HEK293 (cell line): ENCODE results near the gene CFAP221.

Experiments
- CTCF ChIA-PET: fragments of 350-600 bp; formaldehyde crosslinking; extraction: SDS; loops from one replicate; lab custom pipeline; 2021; ENCODE audit warnings: antibody characterized with exemption; lab: Yijun Ruan, JAX
- POLR2A ChIA-PET: fragments of 300-600 bp; formaldehyde crosslinking; extraction: SDS; loops from one replicate; lab custom pipeline; 2020; ENCODE audit warnings: antibody characterized with exemption, inconsistent platforms; lab: Yijun Ruan, JAX
- H3K27ac ChIP-seq: fragments of 200-500 bp; sonication (Bioruptor generic); 2 replicates; pipeline ENCODE4 v1.5.1; 2014; ENCODE audit warnings: low read depth, low read length, control low read depth, inconsistent platforms; ENCODE audit errors: extremely low read depth
- H3K36me3 ChIP-seq, 2 experiments: fragments of 200-500 bp in 1 of 2; sonication (Bioruptor generic) in 1 of 2; 1 replicate in 1 of 2; 2 replicates in 1 of 2; pipeline ENCODE4 v1.5.1; 2014 to 2017; ENCODE audit warnings: inconsistent platforms in 2 of 2, low read length in 2 of 2; ENCODE audit not compliant: control insufficient read depth in 2 of 2, insufficient read depth in 1 of 2
- H3K4me1 ChIP-seq: fragments of 200-500 bp; sonication (Bioruptor generic); 2 replicates; pipeline ENCODE4 v1.5.1; 2014; ENCODE audit warnings: mild to moderate bottlenecking, low read length, inconsistent platforms; ENCODE audit not compliant: control insufficient read depth, insufficient read depth
- H3K4me3 ChIP-seq: 2 replicates; pipeline ENCODE4 v1.5.1; 2011; ENCODE audit warnings: low read depth, mild to moderate bottlenecking, control low read depth, low read length, moderate library complexity
- H3K9me3 ChIP-seq: fragments of 200-500 bp; sonication (Bioruptor generic); 2 replicates; pipeline ENCODE4 v1.5.1; 2014; ENCODE audit warnings: low read depth, low read length, inconsistent platforms; ENCODE audit not compliant: control insufficient read depth, insufficient read depth
- KLF1 ChIP-seq: fragments of 450-650 bp; formaldehyde crosslinking; IDR thresholded peaks from 2 replicates; pipeline ENCODE4 v1.5.1; 2016; ENCODE audit warnings: missing biosample characterization, missing genetic modification characterization
- SETDB1 ChIP-seq: IDR thresholded peaks from one replicate; pipeline ENCODE4 v1.6.1; 2017; ENCODE audit warnings: mild to moderate bottlenecking, low read length, moderate library complexity, mixed read lengths; ENCODE audit not compliant: insufficient read length
- TRIM28 ChIP-seq: IDR thresholded peaks from 2 replicates; pipeline ENCODE4 v1.6.1; 2011; ENCODE audit warnings: low read length, control low read depth, borderline replicate concordance
- ZBTB20 ChIP-seq: fragments of 450-650 bp; formaldehyde crosslinking; IDR thresholded peaks from 2 replicates; pipeline ENCODE4 v1.5.1; 2016; ENCODE audit warnings: missing biosample characterization, missing genetic modification characterization
- ZNF138 ChIP-seq: fragments of 450-650 bp; formaldehyde crosslinking; IDR thresholded peaks from 2 replicates; pipeline ENCODE4 v1.5.1; 2016; ENCODE audit warnings: missing biosample characterization, missing genetic modification characterization, borderline replicate concordance
- ZNF155 ChIP-seq: fragments of 450-650 bp; formaldehyde crosslinking; IDR thresholded peaks from 2 replicates; pipeline ENCODE4 v1.5.1; 2016; ENCODE audit warnings: missing biosample characterization, missing genetic modification characterization
- ZNF184 ChIP-seq: fragments of 450-650 bp; IDR thresholded peaks from 2 replicates; pipeline ENCODE4 v1.5.1; 2018; ENCODE audit warnings: missing biosample characterization, mild to moderate bottlenecking, missing genetic modification characterization
- ZNF24 ChIP-seq: fragments of 450-650 bp; formaldehyde crosslinking; IDR thresholded peaks from 2 replicates; pipeline ENCODE4 v1.5.1; 2016; ENCODE audit warnings: missing biosample characterization, missing genetic modification characterization
- ZNF26 ChIP-seq: fragments of 450-650 bp; formaldehyde crosslinking; IDR thresholded peaks from 2 replicates; pipeline ENCODE4 v1.5.1; 2016; ENCODE audit warnings: missing biosample characterization, missing genetic modification characterization
- ZNF280C ChIP-seq: fragments of 450-650 bp; formaldehyde crosslinking; IDR thresholded peaks from 2 replicates; pipeline ENCODE4 v1.5.1; 2016; ENCODE audit warnings: missing biosample characterization, missing genetic modification characterization
- ZNF404 ChIP-seq: fragments of 450-650 bp; formaldehyde crosslinking; IDR thresholded peaks from 2 replicates; pipeline ENCODE4 v1.5.1; 2017; ENCODE audit warnings: missing biosample characterization, missing genetic modification characterization
- ZNF510 ChIP-seq: fragments of 450-650 bp; formaldehyde crosslinking; IDR thresholded peaks from 2 replicates; pipeline ENCODE4 v1.5.1; 2018; ENCODE audit warnings: mild to moderate bottlenecking, missing genetic modification characterization, missing biosample characterization; ENCODE audit not compliant: insufficient replicate concordance
- ZNF513 ChIP-seq: fragments of 450-650 bp; IDR thresholded peaks from 2 replicates; pipeline ENCODE4 v1.5.1; 2018; ENCODE audit warnings: missing biosample characterization, missing genetic modification characterization
- ZNF514 ChIP-seq: fragments of 450-650 bp; formaldehyde crosslinking; IDR thresholded peaks from 2 replicates; pipeline ENCODE4 v1.5.1; 2016; ENCODE audit warnings: missing biosample characterization, missing genetic modification characterization
- ZNF529 ChIP-seq: fragments of 450-650 bp; formaldehyde crosslinking; IDR thresholded peaks from 2 replicates; pipeline ENCODE4 v1.5.1; 2017; ENCODE audit warnings: missing genetic modification characterization, missing biosample characterization; ENCODE audit not compliant: insufficient replicate concordance
- ZNF571 ChIP-seq: fragments of 450-650 bp; formaldehyde crosslinking; IDR thresholded peaks from 2 replicates; pipeline ENCODE4 v1.5.0; 2017; ENCODE audit warnings: missing biosample characterization, missing genetic modification characterization
- ZNF664 ChIP-seq: fragments of 450-650 bp; formaldehyde crosslinking; IDR thresholded peaks from 2 replicates; pipeline ENCODE4 v1.5.1; 2016; ENCODE audit warnings: missing biosample characterization, missing genetic modification characterization
- ZNF670 ChIP-seq: fragments of 450-650 bp; formaldehyde crosslinking; IDR thresholded peaks from 2 replicates; pipeline ENCODE4 v1.5.1; 2016; ENCODE audit warnings: missing biosample characterization, missing genetic modification characterization, low read depth
- ZNF747 ChIP-seq: fragments of 450-650 bp; formaldehyde crosslinking; IDR thresholded peaks from 2 replicates; pipeline ENCODE4 v1.5.1; 2016; ENCODE audit warnings: missing biosample characterization, missing genetic modification characterization
- ZSCAN23 ChIP-seq: fragments of 450-650 bp; formaldehyde crosslinking; IDR thresholded peaks from 2 replicates; pipeline ENCODE4 v1.5.1; 2016; ENCODE audit warnings: missing biosample characterization, missing genetic modification characterization
- TF ChIP-seq, protein P1 (sequence below): fragments of 450-650 bp; formaldehyde crosslinking; IDR thresholded peaks from 2 replicates; pipeline ENCODE4 v1.5.1; 2016; ENCODE audit warnings: missing biosample characterization, missing genetic modification characterization
- TF ChIP-seq, protein P2 (sequence below): fragments of 450-650 bp; formaldehyde crosslinking; IDR thresholded peaks from 2 replicates; pipeline ENCODE4 v1.5.1; 2017; ENCODE audit warnings: missing biosample characterization, missing genetic modification characterization

The CFAP221 gene

GRCh38 chr2:119531292-119531691 lies 13.0 kb upstream of the CFAP221 start:
- TF ChIP-seq ZNF280C (tag by site-specific recombination): no peak
- TF ChIP-seq, protein P1, sequence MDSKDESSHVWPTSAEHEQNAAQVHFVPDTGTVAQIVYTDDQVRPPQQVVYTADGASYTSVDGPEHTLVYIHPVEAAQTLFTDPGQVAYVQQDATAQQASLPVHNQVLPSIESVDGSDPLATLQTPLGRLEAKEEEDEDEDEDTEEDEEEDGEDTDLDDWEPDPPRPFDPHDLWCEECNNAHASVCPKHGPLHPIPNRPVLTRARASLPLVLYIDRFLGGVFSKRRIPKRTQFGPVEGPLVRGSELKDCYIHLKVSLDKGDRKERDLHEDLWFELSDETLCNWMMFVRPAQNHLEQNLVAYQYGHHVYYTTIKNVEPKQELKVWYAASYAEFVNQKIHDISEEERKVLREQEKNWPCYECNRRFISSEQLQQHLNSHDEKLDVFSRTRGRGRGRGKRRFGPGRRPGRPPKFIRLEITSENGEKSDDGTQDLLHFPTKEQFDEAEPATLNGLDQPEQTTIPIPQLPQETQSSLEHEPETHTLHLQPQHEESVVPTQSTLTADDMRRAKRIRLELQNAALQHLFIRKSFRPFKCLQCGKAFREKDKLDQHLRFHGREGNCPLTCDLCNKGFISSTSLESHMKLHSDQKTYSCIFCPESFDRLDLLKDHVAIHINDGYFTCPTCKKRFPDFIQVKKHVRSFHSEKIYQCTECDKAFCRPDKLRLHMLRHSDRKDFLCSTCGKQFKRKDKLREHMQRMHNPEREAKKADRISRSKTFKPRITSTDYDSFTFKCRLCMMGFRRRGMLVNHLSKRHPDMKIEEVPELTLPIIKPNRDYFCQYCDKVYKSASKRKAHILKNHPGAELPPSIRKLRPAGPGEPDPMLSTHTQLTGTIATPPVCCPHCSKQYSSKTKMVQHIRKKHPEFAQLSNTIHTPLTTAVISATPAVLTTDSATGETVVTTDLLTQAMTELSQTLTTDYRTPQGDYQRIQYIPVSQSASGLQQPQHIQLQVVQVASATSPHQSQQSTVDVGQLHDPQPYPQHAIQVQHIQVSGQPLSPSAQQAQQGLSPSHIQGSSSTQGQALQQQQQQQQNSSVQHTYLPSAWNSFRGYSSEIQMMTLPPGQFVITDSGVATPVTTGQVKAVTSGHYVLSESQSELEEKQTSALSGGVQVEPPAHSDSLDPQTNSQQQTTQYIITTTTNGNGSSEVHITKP: no peak
- TF ChIP-seq, protein P2, sequence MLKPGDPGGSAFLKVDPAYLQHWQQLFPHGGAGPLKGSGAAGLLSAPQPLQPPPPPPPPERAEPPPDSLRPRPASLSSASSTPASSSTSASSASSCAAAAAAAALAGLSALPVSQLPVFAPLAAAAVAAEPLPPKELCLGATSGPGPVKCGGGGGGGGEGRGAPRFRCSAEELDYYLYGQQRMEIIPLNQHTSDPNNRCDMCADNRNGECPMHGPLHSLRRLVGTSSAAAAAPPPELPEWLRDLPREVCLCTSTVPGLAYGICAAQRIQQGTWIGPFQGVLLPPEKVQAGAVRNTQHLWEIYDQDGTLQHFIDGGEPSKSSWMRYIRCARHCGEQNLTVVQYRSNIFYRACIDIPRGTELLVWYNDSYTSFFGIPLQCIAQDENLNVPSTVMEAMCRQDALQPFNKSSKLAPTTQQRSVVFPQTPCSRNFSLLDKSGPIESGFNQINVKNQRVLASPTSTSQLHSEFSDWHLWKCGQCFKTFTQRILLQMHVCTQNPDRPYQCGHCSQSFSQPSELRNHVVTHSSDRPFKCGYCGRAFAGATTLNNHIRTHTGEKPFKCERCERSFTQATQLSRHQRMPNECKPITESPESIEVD (tag by site-specific recombination): no peak
- no peak for TF ChIP-seq ZNF513 (tag by site-specific recombination)
- TF ChIP-seq ZNF747 (tag by site-specific recombination): no peak
- TF ChIP-seq ZNF24: no peak
- TF ChIP-seq ZNF664 (tag by site-specific recombination): no peak
- no peak for TF ChIP-seq ZNF404 (tag by site-specific recombination)
- no peak for TF ChIP-seq ZSCAN23
- TF ChIP-seq ZNF571 (tag by site-specific recombination): no peak
- no peak for TF ChIP-seq ZBTB20 (tag by site-specific recombination)
- TF ChIP-seq KLF1: no peak
- no peak for TF ChIP-seq ZNF514 (tag by site-specific recombination)
- no peak for TF ChIP-seq ZNF138
- no peak for TF ChIP-seq ZNF670 (tag by site-specific recombination)
- no peak for TF ChIP-seq ZNF184 (tag by site-specific recombination)
- no peak for TF ChIP-seq SETDB1
- ChIA-PET POLR2A (no interaction called here), CTCF (interaction anchor here (0.6 to 2.6 kb wide), 4 partner anchors 14 to 348 kb away, joined by 3 to 12 read pairs (median 4); no protein-coding TSS in a partner anchor)
- Histone ChIP-seq H3K36me3 (no peaks in the 10 kb centered on the region), H3K27ac (no peak overlapping the region), H3K9me3 (no peaks in the 10 kb centered on the region), H3K4me3 (no peak overlapping the region), H3K4me1 (no peaks in the 10 kb centered on the region; the same call in 1 of the 2 replicates)

- Histone ChIP-seq H3K4me1 (no peaks in the 10 kb centered on the region; the same call in 1 of the 2 replicates), H3K27ac (no peak overlapping the region), H3K36me3 (no peaks in the 10 kb centered on the region), H3K4me3 (no peak overlapping the region), H3K9me3 (no peaks in the 10 kb centered on the region)
- ChIA-PET POLR2A (no interaction called here), CTCF (interaction anchor here (0.7 kb wide), 1 partner anchor 314 kb away, joined by 3 read pairs; no protein-coding TSS in a partner anchor)
- TF ChIP-seq, protein P2 (tag by site-specific recombination): no peak
- TF ChIP-seq SETDB1 (peak; percentile 99), ZNF155 (tag by site-specific recombination) (no peak), ZNF529 (tag by site-specific recombination) (no peak), ZNF26 (tag by site-specific recombination) (no peak), ZNF510 (tag by site-specific recombination) (peak; percentile 33), TRIM28 (peak; percentile 97)
Observed at GRCh38 chr2:119533560-119533959, 10.7 kb upstream of the CFAP221 start.
